GM12878 (cell line): ENCODE data around the gene NGF. TPM values are rescaled to one million over a fixed set of nuclear protein-coding genes. Genes with fewer than 3 reads are reported as not detected.

ENCODE experiments used
- ATAC-seq: fragments of 200-7000 bp; cut with Tn5 transposase; 3 replicates; pipeline ENCODE4 v1.9.1; 2020; ENCODE audit warnings: mild to moderate bottlenecking, moderate library complexity
- BruUV-seq: library from RNA; stranded (reverse); fragments of 400-500 nt; replicated peaks from 2 replicates; lab custom pipeline; 2021; lab: Mats Ljungman, UMichigan
- CTCF ChIA-PET: fragments of 300-600 bp; sonication (Branson Sonifier 250); formaldehyde crosslinking; extraction: SDS; loops from one replicate; lab custom pipeline; 2021; ENCODE audit warnings: inconsistent platforms; lab: Yijun Ruan, JAX
- POLR2A ChIA-PET: fragments of 350-600 bp; formaldehyde crosslinking; extraction: SDS; loops from one replicate; lab custom pipeline; 2021; ENCODE audit warnings: inconsistent platforms; lab: Charles Lee
- RAD21 ChIA-PET: fragments of 300-600 bp; sonication (Branson Sonifier 250); formaldehyde crosslinking; loops from one replicate; lab custom pipeline; 2023; ENCODE audit warnings: antibody characterized with exemption; ENCODE audit not compliant: unreplicated experiment; lab: Charles Lee
- SMC1A ChIA-PET: fragments of 300-600 bp; sonication (Branson Sonifier 250); formaldehyde crosslinking; loops from one replicate; lab custom pipeline; 2023; ENCODE audit not compliant: unreplicated experiment, uncharacterized antibody; lab: Charles Lee
- DNase-seq: peaks from one replicate; pipeline ENCODE4 v3.0.0-alpha.2; 2011; ENCODE audit warnings: low read depth, low spot score
- FAIRE-seq: peaks from 3 replicates; lab custom pipeline; 2011; peaks lifted over from hg19 to GRCh38; lab: Jason Lieb, UNC
- H2AFZ ChIP-seq: 2 replicates; pipeline ENCODE4 v1.6.0; 2011; ENCODE audit warnings: low read depth, low read length, control low read depth; ENCODE audit not compliant: control insufficient read depth
- H3K27ac ChIP-seq: 2 replicates; pipeline ENCODE4 v1.5.1; 2011; ENCODE audit warnings: control low read depth; ENCODE audit not compliant: control insufficient read depth, insufficient read depth
- H3K27me3 ChIP-seq, 2 experiments: replicated peaks in 1 of 2; 2 replicates each; pipeline versions ENCODE4 v1.6.0 to v1.6.1; 2011; ENCODE audit warnings: low read length in 1 of 2; ENCODE audit not compliant: control insufficient read depth in 2 of 2, insufficient read depth in 2 of 2
- H3K36me3 ChIP-seq, 2 experiments: 2 replicates each; pipeline ENCODE4 v1.5.1; 2011; ENCODE audit warnings: low read length in 1 of 2; ENCODE audit not compliant: control insufficient read depth in 2 of 2, insufficient read depth in 2 of 2
- H3K4me1 ChIP-seq: 2 replicates; pipeline ENCODE4 v1.6.1; 2011; ENCODE audit warnings: mild to moderate bottlenecking, low read length, moderate library complexity, mixed read lengths; ENCODE audit not compliant: control insufficient read depth, insufficient read depth
- H3K4me2 ChIP-seq: 2 replicates; pipeline ENCODE4 v1.6.0; 2011; ENCODE audit warnings: control low read depth; ENCODE audit not compliant: control insufficient read depth, insufficient read depth
- H3K4me3 ChIP-seq: fragments of 200-600 bp; sonication (generic); 2 replicates; pipeline ENCODE4 v1.5.1; 2016
- H3K79me2 ChIP-seq: 2 replicates; pipeline ENCODE4 v1.6.0; 2011; ENCODE audit warnings: low read length; ENCODE audit not compliant: control insufficient read depth, insufficient read depth
- H3K9ac ChIP-seq: 2 replicates; pipeline ENCODE4 v1.8.0; 2011; ENCODE audit warnings: low read length, control low read depth, mixed read lengths; ENCODE audit not compliant: control insufficient read depth, insufficient read depth
- H3K9me3 ChIP-seq: replicated peaks from 3 replicates; pipeline ENCODE4 v1.5.1; 2011; ENCODE audit warnings: mild to moderate bottlenecking, low read length; ENCODE audit not compliant: control insufficient read depth, insufficient read depth
- H4K20me1 ChIP-seq: 2 replicates; pipeline ENCODE4 v1.6.0; 2011; ENCODE audit not compliant: control insufficient read depth, insufficient read depth
- IKZF1 ChIP-seq: fragments of 450-650 bp; conservative IDR thresholded peaks from 2 replicates; pipeline ENCODE4 v1.6.1; 2017; ENCODE audit warnings: antibody characterized with exemption, mild to moderate bottlenecking
- MXI1 ChIP-seq: fragments of 150-350 bp; IDR thresholded peaks from 2 replicates; pipeline ENCODE4 v1.6.1; 2011; ENCODE audit warnings: low read depth, mild to moderate bottlenecking, inconsistent platforms, low read length, improper control_type of control experiment
- RBBP5 ChIP-seq: fragments of 200-600 bp; sonication (generic); conservative IDR thresholded peaks from 2 replicates; pipeline ENCODE4 v1.6.1; 2016
- SIN3A ChIP-seq: IDR thresholded peaks from 2 replicates; pipeline ENCODE4 v1.6.1; 2012; ENCODE audit warnings: low read depth, low read length, improper control_type of control experiment
- SUZ12 ChIP-seq: fragments of 200-600 bp; sonication (generic); IDR thresholded peaks from one replicate; pipeline ENCODE4 v1.6.1; 2018; ENCODE audit warnings: antibody characterized with exemption, mild to moderate bottlenecking; ENCODE audit not compliant: unreplicated experiment
- WGBS: methylation state at CpG from one replicate; pipeline ENCODE4 v1.1.6; 2016; ENCODE audit warnings: low lambda C conversion rate; ENCODE audit not compliant: insufficient replicate concordance, insufficient coverage; ENCODE audit errors: missing lambda C conversion rate; 5-methylcytosine and 5-hydroxymethylcytosine counted together
- in situ Hi-C: fragments of 300-500 bp; cut with MboI; formaldehyde crosslinking; loops from 9 replicates; pipeline ENCODE4 v1.14.3; 2018; ENCODE audit warnings: mixed read lengths
- intact Hi-C: fragments of 100-400 bp; cut with micrococcal nuclease; formaldehyde crosslinking; loops from one replicate; pipeline ENCODE4 v1.14.2; 2022; ENCODE audit not compliant: unreplicated experiment
- polyA plus RNA-seq, 11 experiments: library from polyadenylated mRNA; depleted of rRNA in 4 of 11; unstranded in 6 of 11; stranded (reverse) in 5 of 11; fragments of >200 nt; fragmentation: Nextera tagmentation in 4 of 11; fragmentation: Illumina TruSeq in 1 of 11; extraction: Ambion mirVana in 4 of 11; extraction: Trizol in 1 of 11; gene quantifications; 1 replicate in 1 of 11; 2 replicates in 10 of 11; pipeline versions ENCODE4 v1.2.1 to v1.2.3, GENCODE V29; 2011 to 2016; ENCODE audit warnings: inconsistent platforms in 2 of 11, missing spikeins in 2 of 11, low read depth in 1 of 11
- total RNA-seq, 4 experiments: library from RNA; depleted of rRNA in 3 of 4; stranded (reverse); fragments of >200 nt in 3 of 4; fragmentation: Illumina TruSeq in 1 of 4; extraction: Trizol in 1 of 4; gene quantifications; 2 replicates each; pipeline versions ENCODE4 v1.2.1 to v1.2.3, GENCODE V29; 2013 to 2021
- TF ChIP-seq, protein P1 (sequence below): IDR thresholded peaks from 2 replicates; pipeline ENCODE4 v1.6.1; 2011; ENCODE audit warnings: borderline replicate concordance, low read depth, mild to moderate bottlenecking, moderate library complexity, mixed read lengths, low read length; ENCODE audit not compliant: insufficient read depth; ENCODE audit errors: extremely low read length
- TF ChIP-seq, protein P2 (sequence below): IDR thresholded peaks from 2 replicates; pipeline ENCODE4 v1.6.1; 2012; ENCODE audit warnings: mild to moderate bottlenecking, low read depth, low read length

NGF gene
- total and polyA plus RNA-seq, 10 of the 15 experiments (the other 5 are each of a cell fraction or from before 2014, with no cell fraction given) = not detected

DNA sequence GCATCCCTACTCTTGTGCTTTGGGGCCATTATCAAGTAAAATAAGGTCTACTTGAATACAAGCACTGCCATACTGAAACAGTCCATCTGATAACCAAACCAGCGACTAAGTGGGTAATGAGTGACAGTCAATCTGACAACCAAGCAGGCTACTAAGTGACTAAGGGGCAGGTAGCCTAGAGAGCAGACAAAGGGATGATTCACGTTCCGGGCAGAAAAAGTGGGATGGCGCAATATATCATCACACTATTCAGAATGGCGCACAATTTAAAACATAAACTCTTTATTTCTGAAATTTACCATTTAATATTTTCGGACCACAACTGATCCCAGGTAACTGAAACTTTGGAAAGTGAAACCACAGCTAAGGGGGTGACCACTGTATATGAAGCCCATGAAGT lies 17.7 kb downstream of the NGF start:
- no peaks in the 10 kb centered on the region for H3K4me1 ChIP-seq
- intact Hi-C loops = no loop called here
- WGBS = 45% methylated on average over 6 of the region's 6 CpGs

More for the DNA sequence above, 17.7 kb downstream of the NGF start:
- no peak for DNase-seq
- ChIA-PET RAD21 (no interaction called here), SMC1A (no interaction called here), POLR2A (no interaction called here), CTCF (no interaction called here)
- in situ Hi-C loops = no loop called here
- H3K9ac ChIP-seq = no peak overlapping the region
- no peak overlapping the region for H3K4me3 ChIP-seq
- H3K36me3 ChIP-seq = no peaks in the 10 kb centered on the region
- no peak for TF ChIP-seq RBBP5
- TF ChIP-seq SIN3A = no peak
- TF ChIP-seq, protein P1, sequence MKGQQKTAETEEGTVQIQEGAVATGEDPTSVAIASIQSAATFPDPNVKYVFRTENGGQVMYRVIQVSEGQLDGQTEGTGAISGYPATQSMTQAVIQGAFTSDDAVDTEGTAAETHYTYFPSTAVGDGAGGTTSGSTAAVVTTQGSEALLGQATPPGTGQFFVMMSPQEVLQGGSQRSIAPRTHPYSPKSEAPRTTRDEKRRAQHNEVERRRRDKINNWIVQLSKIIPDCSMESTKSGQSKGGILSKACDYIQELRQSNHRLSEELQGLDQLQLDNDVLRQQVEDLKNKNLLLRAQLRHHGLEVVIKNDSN = no peak
- no peak for TF ChIP-seq IKZF1
- no peak for TF ChIP-seq SUZ12
- TF ChIP-seq, protein P2, sequence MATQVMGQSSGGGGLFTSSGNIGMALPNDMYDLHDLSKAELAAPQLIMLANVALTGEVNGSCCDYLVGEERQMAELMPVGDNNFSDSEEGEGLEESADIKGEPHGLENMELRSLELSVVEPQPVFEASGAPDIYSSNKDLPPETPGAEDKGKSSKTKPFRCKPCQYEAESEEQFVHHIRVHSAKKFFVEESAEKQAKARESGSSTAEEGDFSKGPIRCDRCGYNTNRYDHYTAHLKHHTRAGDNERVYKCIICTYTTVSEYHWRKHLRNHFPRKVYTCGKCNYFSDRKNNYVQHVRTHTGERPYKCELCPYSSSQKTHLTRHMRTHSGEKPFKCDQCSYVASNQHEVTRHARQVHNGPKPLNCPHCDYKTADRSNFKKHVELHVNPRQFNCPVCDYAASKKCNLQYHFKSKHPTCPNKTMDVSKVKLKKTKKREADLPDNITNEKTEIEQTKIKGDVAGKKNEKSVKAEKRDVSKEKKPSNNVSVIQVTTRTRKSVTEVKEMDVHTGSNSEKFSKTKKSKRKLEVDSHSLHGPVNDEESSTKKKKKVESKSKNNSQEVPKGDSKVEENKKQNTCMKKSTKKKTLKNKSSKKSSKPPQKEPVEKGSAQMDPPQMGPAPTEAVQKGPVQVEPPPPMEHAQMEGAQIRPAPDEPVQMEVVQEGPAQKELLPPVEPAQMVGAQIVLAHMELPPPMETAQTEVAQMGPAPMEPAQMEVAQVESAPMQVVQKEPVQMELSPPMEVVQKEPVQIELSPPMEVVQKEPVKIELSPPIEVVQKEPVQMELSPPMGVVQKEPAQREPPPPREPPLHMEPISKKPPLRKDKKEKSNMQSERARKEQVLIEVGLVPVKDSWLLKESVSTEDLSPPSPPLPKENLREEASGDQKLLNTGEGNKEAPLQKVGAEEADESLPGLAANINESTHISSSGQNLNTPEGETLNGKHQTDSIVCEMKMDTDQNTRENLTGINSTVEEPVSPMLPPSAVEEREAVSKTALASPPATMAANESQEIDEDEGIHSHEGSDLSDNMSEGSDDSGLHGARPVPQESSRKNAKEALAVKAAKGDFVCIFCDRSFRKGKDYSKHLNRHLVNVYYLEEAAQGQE = no peak
- TF ChIP-seq MXI1 = no peak
- H3K4me2 ChIP-seq = no peak overlapping the region
- BruUV-seq = no TSS peak
- H2AFZ ChIP-seq = no peak overlapping the region
- H3K27me3 ChIP-seq = no peaks in the 10 kb centered on the region
- H3K79me2 ChIP-seq = no peaks in the 10 kb centered on the region
- no peaks in the 10 kb centered on the region for H4K20me1 ChIP-seq
- no peak for ATAC-seq
- no peaks in the 10 kb centered on the region for H3K9me3 ChIP-seq
- FAIRE-seq = no peak
- H3K27ac ChIP-seq = no peak overlapping the region
